ENCODE results near the gene PYGO1.
A peak's percentile ranks its signal among the peaks of the same experiment; 100 is the strongest.
"Not testable (repeated sequence)": the region's sequence is repeated elsewhere in the genome, so short reads cannot be mapped to it uniquely, and the experiment has no call there.

PYGO1 gene, protein sequence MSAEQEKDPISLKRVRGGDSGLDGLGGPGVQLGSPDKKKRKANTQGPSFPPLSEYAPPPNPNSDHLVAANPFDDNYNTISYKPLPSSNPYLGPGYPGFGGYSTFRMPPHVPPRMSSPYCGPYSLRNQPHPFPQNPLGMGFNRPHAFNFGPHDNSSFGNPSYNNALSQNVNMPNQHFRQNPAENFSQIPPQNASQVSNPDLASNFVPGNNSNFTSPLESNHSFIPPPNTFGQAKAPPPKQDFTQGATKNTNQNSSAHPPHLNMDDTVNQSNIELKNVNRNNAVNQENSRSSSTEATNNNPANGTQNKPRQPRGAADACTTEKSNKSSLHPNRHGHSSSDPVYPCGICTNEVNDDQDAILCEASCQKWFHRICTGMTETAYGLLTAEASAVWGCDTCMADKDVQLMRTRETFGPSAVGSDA

DNA sequence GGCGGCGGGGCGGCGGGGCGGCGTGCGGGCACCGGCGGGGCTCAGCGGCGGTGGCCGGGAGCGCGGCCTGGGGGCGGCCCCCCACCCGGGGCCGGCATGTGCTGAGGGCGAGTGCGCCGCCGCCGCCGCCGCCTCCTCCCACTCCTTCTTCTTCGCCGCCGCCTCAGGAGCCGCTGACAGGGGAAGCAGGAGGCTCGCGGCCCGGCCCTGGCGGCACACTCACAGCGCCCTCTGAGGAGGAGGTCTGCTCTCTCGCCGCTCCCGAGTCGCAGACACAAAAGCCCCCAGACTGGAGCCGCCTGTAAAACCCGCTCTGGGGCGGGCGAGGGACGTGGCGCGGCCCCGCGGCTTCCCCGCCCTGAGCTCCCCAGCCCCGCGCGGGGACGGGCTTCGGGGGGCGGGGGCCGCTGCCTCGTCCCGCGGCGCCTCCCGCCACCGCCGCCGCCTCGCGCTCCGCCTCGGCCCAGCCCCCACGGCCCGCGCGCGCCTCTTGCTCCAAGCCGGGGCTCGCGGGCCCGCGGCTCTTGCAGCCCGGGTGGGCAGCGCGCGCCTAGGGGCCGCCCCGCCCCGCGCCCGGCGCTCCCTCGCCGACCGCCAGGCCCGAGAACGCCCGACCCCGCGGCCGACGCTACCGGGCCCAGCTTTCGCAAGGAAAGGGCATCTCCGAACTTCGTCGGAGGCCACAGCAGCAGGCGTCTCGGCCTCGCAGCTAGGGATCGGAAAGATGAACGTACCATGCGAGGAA lies at the start of gene PYGO1:
TSS of gene PYGO1 (minus strand) at position 276 of the 745 bp plus-strand sequence. CDS start 462 bp downstream, outside the sequence.
- peak; percentile 17 for DNase-seq

DNA sequence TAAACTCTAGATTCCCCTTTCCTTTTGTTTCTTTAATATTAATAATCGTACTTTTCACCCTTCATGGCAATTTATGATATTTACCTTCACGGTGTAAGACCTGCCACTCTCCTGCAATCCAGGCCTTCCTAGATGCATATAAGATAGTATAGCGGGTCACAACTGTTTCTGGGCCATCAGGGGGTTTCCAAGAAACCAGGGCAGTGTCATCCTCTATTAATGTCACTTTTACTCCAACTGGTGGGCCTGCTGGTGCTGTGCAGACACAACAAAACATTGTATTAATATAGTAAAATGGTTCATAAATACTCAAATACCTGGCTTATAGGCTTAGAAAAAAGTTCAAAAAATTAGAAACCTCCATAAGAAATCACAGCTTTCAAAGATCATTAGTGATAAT lies 48.9 kb upstream of the PYGO1 start:
- no peak for DNase-seq

DNA sequence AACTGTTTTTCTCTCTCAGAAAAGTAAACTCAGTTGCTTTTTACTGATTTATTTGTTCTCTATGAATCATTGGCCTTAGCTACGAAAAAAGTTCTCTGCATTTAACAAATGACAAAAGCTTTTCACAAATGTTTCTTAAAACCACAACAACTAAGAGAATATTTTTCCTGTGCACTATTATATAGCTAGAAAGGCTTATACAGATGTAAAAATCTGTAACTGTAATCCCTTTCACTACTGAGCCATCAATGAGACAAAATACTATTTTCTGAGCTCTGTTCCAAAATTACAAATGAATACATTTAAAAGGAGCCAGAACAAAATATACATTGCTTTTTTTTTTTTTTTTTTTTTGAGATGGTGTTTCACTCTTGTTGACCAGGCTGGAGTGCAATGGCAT lies 45.6 kb upstream of the PYGO1 start:
- no peak for DNase-seq

DNA sequence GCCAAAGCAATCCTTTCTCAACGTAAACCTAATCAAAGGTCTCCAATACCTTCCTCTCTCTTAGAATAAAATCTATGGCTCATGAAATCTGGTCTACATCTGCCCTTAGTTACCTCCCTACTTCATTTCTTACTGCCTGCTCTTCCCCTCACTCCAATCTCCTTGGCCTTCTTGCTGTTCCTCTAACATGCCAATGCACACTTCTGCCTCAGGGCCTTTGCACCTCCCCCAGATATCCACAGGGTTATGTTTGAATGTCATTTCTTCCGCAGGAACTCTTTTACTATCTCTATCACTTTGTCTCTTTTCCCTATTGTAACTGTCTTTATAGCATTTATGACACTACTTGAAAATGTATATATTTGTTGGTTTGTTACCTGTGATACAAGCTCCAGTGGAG lies 44.3 kb upstream of the PYGO1 start:
- no peak for DNase-seq

DNA sequence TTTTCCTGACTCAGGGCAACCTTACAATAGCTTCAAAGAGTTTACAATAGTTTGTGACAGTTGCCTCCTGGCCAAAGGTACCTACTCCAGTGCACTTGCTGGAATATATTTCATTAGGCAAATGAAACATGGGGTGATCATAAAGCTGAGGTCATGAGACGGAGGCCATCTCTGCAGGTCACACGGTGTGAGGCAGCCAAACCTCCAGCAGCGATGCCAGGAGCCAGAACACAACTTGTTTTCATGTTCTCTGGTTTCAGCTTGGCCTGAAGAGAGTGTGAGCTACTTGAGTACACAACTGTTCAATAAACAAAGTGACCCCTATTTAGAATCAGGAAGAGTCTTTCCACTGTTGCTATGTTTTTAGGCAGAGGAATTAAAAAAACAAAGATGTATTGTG lies 42.7 kb upstream of the PYGO1 start:
- DNase-seq: no peak

DNA sequence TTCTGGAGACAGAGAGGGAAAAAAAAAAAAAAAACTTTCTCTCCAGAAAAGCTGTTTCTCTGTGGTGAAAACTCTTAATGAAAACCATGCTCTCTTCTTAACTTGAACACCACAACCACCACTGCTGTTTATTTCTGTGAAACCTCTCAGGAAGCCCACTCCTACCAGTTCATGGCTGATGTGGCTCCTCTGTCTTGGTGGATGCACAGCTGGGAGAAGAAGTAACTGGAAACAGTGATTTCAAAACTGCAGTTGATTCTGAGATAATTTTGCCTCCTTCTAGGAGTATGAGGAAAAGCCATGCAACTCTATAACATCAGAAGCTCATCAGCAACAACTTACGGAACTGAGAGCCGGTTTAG lies 40.2 kb upstream of the PYGO1 start:
- DNase-seq: no peak

DNA sequence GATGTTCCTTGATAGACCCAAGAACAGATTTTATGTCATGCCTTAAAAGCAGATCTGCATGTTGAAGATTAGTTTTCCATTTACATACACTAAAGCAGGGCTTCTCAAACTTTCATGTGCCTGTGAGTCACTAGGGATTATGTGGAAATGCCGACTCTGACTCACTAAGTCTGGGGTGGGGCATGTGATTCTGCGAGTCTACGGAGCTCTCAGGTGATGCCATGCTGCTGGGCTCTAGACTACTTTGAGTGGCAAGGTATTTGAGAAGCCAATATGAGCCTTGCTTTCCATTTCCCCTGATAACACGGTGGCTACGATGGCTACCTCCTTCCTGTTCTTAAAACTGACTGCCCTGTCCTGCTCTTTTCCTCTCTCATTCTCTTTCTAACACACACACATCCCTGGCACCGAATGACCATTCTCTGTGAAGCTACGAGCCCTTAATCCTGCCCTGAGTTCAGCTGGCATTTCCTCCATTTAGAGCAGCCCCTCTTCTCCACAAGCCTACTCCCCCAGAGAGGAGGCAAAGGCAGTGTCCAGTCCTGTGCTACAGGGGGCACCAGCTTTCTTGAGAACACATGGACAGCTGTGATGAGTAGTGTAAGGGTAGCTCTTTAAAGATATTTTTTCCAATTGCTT lies 39.7 kb upstream of the PYGO1 start:
- DNase-seq: no peak

DNA sequence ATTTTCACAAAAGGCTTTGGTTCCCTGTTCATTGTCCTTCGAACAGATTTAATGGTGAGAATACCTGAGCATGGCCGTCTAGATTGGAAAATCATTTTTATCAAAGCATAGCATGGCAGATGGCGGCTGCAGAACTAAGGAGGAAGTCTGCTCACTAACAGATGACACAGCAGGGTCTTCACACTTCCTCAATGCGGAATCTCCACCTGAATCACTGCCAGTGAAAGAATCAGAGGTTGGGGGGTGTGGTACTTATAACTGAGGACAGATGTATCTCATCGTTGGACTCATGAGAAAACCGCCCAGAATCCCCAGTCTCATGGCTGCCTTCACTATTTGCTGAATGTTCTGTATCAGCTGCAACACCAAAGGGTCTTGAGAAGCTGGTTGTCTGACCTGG lies 31.6 kb upstream of the PYGO1 start:
- no peak for DNase-seq

DNA sequence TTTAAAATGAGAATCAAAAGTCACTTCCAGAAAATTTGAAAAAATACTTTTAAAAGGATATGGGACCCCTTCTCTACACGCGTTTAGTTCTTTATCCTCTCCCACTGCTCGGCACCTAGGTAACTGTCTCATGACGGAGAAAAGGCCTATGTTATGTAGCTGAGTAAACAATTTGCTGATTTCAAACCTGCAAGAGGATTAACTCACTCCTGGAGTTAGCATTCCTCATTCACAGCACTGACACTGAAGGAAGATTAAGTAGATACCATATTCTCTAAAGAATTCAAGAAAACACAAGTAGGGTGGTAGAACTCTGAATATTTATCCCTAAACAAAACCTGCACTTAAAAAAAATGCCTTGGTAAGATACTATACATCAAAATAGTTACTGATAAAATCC lies 30.2 kb upstream of the PYGO1 start:
- no peak for DNase-seq

DNA sequence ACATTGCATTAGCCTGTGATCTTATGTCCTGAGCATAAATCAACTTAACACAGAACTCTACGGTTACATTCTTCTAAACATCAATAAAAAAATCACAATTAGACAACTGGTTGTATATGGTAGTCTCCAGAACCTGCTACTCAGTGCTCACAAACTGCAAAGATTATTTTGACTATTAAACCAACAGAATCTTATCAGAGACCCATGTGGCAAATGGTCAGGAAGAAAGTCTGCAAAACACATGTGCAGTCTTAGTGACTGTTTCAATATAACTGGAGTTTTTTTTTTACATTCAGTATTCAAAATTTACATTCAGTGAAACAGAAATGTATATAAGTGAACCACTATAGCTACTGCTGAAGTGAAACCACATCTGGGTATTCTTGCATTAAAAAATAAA lies 27.3 kb upstream of the PYGO1 start:
- DNase-seq: no peak

DNA sequence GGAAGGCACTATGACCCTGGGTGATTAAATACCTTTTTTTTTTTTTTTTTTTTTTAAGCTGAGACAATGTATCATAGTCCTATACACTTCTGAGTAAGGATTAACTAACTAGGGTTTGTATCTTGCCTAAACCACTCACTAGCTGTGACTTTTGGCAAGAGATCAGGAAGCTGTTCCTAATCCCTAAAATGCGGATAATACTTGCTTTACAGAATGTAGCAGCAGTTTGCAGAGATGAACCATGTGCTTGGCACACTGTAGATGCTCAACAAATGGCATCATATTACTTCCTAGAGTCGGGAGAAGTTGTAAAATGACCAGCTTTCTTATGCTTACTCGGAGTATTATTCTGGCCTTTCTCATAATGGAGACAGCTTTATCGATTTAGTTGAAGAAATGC lies 25.6 kb upstream of the PYGO1 start:
- no peak for DNase-seq

DNA sequence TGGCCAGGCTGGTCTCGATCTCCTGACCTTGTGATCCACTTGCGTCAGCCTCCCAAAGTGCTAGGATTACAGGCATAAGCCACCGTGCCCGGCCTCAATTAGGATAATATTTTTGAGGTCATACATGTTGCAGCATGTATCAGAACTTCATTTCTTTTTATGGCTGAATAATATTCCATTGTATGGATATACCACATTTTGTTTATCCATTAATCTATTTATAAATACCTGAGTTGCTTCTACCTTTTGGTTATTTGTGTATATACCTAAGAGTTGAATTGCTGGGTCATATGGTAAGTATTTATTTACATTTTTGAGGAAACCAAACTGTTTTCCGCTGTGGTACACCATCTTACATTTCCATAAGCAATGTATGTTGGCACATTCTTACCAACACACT lies 18.1 kb upstream of the PYGO1 start:
- no peak for DNase-seq

DNA sequence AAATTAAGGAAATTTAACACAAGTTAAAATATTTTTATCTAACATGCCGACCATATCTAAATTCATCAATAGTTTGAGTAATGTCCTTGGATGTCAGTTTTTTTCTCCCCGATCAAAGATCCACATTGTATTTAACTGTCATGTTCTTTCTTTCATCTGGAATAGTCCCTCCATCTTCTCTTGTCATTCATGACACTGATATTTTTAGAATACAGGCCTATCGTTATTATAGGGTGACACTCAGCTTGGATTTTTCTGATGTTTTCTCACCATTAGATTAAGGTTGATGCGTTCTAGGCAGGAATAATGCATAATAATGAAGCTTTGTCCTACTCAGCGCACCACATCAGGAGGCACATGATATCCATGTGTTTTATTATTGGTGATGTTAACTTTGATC lies 13.2 kb upstream of the PYGO1 start:
- DNase-seq: no peak

DNA sequence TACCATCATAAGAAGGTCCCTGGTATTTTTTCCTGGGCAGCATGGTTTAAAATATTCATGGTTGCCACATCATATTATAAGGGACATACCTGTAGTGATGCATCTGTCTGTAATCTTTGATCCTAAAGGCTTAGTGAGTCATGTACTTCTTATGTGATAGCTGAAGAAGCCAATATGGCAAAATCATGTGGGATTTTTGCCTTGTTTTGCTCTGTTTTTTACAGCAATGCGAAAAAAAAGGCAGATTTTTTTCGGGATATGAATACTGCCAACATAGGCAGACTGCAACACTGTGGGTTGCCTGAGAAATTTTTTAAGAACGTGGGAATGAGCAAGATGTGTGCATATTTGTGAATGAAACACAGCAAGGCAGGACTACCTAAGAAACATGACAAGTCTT lies 11.3 kb upstream of the PYGO1 start:
- no peak for DNase-seq

DNA sequence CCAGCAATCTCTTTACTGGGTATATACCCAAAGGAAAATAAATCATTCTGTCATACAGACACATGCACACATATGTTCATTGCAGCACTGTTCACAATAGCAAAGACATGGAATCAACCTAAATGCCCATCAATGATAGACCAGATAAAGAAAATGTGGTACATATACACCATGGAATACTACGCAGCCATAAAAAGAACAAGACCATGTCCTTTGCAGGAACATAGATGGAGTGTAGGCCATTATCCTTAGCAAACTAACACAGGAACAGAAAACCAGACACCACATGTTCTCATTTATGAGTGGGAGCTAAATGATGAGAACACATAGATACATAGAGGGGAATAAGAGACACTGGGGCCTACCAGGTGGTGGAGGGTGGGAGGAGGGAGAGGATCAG lies 4.9 kb upstream of the PYGO1 start:
- DNase-seq: not testable (repeated sequence)

DNA sequence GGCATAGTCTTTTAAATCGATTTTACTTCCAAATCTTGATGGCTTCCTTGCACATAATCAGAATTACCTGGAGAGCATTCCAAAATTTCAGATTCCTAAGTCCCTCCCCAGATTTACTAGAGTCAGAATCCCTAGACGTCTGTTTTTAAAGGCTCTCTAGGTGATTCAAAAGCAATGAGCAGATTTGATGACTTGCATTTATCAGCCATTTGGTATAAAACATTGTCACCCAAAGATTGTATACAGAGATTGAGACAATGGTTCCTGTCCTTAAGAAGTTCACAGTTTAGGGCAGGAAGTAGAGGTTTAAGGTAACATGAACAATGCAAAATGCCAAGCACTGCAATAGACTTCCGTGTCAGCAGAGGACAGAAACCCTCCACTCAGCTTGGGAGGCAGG lies 2.6 kb upstream of the PYGO1 start:
- DNase-seq: no peak

DNA sequence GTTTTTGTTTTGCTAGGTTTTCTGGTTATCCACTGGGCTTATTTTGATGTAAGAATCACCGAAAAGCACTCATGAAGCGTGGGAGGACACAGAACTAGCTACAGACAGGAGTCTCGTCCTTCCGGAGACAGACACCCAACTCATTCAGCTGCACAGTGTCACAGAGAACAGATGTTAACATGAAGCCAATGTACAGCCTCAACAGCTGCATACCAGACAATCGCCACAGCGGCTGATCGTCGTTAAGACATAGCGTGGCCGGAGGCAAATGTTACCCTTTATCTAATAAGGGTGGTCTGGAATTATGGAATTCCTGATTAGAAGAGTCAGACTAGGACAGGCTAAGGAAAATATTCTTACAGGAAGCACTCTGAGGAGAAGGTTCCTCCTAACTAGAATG lies 1.1 kb upstream of the PYGO1 start:
- no peak for DNase-seq

DNA sequence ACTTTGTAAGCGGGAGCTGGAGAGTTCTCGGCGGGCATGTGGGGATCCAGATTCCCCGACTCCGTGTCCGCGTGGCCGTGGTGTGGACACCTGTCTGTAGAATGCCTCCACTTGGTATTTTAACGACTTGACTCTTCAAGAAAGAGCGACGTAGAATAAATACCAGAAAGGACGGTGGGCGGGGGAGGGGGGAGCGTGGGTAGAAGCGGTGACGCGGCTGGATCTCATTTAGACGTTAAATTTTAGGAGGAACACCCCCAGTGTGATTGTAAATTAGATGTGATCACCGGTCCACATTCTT lies 620 bp upstream of the PYGO1 start:
- DNase-seq: no peak

DNA sequence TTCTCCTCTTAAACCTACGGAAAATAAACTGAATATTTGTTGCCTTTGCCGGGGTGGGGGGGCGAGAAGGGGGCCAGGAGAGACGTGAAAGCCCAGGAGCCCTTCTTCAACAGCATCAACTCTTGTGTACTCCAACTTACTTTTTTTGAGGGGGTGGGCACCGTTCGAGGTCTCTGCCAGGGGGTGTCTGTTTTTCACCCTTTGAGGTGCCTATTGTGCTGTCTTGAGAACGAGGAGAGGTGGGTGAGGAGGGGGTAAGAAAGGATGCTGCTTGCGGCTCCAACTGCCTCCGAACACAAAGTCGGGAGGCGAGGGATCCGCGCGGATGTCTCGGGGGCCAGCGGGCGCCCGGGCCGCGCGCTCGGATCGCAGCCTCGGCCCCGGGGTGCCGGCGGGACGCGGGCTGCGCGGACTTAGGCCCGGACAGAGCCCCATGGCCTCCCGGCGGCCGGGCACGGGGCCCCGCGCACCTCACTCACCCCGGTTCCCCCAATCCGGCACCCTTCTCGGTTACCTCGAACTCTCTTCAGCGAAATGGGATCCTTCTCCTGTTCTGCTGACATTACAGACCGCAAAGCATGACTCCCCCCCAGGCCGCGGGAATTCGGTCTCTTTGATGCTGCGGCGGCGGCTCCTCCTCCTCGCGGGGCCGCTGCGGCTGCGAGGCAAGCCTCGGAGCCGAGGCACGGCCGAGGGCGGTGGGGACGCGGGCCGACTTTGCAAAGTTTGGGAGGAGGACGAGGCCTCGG lies 650 bp downstream of the PYGO1 start:
- DNase-seq: no peak

DNA sequence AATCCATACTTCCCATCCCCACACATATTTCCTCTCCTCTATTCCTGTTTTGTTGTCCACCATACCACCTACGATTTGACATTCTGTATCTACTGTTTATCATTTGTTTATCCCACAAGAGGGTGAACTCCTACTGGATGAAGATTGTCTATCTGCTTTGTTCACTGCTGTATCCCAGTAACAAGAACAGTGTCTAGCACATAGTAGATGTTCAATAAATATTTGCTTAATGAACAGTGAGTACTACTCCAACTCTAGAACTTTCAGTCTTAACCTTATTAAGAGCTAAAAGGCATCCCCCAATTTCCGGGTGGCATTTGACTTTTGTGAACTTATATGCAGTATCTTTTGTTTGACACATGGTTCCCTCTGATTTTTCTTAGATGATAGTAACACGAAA lies 1.3 kb downstream of the PYGO1 start:
- no peak for DNase-seq

DNA sequence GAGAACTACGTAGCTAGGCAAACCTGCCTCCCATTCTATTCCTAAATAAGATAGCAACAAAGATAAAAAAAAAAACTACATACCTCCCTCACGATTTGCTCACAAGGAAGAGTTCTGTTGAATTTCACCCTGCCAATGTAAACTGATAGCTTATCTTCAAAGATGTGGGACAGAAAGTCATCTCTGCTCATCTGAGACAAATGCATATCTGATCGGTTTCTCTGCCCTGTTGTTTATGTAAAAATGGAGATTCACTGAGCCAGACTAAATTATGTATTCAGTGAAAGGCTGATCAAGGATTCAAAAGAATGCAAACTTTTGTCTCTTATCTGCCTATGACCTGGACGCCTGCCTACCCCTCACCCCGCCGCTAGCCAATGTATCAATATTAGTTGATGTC lies 11.2 kb downstream of the PYGO1 start:
- DNase-seq: no peak

DNA sequence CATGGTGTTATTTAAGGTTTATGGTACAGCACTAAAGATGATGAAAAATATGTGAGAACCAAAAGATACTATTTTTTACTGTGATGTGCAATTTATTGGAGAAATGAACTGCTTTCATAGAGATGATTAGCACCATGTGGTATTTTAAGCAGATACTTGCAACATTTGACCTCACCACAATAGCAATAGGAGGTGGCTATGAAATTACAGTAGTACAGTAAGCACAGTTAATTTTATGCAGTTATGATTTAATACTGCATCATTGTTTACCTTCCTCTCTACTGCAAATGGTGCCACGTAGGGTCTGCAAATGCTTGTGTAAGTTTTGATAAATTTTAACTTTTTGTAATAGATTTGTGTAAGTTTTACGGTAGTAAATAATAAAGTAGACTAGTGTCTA lies 14.0 kb downstream of the PYGO1 start:
- no peak for DNase-seq

DNA sequence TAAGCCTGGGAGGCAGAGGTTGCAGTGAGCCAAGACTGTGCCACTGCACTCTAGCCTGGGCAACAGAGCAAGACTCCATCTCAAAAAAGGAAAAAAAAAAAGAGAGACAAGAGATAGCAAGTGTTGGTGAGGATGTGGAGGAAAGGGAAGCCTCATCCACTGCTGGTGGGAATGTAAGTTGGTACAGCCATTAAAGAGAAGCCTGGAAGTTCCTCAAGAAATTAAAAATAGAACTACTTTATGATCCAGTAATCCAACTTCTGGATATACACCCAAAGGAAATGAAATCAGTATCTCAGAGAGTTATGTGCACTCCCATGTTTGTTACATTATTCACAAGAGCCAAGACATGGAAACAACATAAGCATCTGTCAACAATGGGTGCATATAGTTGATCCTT lies 14.9 kb downstream of the PYGO1 start:
- no peak for DNase-seq
